HG03060 (cell line): ENCODE measurements around the gene EIF5A2.
"Not testable (repeated sequence)": the region's sequence is repeated elsewhere in the genome, so short reads cannot be mapped to it uniquely, and the experiment has no call there.

Source experiments
- ATAC-seq: cut with Tn5 transposase; IDR thresholded peaks from one replicate; pipeline ENCODE4 v1.9.1; 2021; ENCODE audit warnings: low read depth, moderate number of reproducible peaks; ENCODE audit not compliant: unreplicated experiment

EIF5A2 gene

DNA sequence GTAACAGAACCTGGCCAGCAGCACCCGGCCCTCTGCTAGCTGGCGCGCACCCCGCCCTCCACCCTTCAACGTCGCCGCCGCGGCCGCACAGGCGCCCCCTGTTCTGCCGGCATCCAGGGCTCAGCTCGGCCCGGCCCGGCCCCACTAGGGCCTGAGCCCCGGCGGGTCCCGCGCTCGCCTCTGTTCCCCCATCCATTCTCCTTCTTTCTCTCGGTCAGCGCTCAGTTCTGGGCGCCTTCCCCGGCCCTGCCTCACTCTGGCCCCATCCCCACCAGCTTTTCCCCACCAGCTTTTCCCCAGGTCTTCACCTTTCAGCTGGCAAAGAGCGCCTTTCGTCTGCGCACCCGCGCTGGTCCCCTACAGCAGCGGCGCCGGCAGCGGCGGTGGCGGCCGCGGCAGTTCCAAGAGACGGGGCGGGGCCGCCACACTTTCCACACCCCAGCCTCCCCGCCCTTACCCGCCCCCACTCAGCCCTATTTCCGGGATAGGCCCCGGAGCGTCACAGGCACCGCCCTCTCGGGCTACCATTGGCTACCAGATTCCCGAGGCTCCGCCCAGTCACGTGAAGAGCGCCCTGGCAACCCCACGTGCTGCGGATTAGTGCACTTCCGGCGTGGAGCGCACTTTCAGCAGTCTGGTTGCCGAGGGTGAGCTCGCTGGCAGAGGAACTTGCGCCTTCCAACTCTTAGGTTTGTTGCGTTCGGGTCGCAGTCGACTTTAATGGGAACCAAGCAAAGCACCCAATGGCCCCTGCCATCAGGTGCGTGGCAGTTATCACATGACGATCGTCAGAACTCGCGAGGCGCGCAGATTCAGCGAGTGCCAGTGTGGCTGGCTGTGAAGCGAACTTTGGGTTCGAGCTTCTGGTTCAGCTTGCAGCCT, at the start of gene EIF5A2:
Gene EIF5A2, minus strand, starts transcription at position 403 of the 882 bp plus-strand sequence. CDS start 831 bp downstream, outside the sequence.
- peak; percentile 54 for ATAC-seq

DNA sequence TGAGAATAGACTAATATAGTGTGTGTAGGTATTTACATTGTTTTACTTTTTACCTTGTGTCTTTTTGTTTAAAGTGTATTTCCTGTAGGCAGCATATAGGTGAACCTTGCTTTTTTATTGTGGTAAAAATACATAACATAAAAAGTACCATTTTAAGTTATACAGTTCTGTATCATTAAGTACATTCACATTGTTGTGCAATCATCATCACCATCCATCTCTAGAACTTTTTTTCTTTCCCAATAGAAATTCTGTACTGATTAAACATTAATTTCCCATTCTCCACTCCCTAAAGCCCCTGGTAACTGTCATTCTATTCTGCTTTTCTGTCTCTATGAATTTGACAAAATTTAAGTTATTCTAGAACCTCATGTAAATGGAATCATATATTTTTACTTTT, 48.2 kb upstream of the EIF5A2 start:
- no peak for ATAC-seq

DNA sequence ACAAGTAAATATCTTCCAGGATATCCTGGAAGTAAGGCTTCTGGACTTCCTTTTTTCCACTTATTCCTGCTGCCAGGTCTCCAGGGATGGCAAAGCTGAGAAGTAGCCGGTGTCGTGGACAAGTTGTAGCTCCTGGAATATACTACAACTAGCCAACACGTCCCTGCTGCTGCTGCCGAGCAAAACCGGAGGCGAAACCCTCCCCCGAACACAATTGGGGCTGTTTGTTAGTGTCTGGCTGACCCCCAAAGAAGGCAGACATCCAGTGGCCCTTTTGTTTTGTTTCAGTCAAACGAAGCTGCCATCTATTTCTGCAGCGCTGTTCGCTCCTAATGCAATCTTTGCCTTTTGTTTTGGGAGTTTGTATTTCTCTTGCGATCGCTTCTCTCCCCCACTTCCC, 45.3 kb upstream of the EIF5A2 start:
- no peak for ATAC-seq

- no peak for ATAC-seq
Measured at GRCh38 chr3:170953229-170953628, 44.8 kb upstream of the EIF5A2 start.

GRCh38 chr3:170949211-170949610, 40.8 kb upstream of the EIF5A2 start:
- ATAC-seq = no peak

DNA sequence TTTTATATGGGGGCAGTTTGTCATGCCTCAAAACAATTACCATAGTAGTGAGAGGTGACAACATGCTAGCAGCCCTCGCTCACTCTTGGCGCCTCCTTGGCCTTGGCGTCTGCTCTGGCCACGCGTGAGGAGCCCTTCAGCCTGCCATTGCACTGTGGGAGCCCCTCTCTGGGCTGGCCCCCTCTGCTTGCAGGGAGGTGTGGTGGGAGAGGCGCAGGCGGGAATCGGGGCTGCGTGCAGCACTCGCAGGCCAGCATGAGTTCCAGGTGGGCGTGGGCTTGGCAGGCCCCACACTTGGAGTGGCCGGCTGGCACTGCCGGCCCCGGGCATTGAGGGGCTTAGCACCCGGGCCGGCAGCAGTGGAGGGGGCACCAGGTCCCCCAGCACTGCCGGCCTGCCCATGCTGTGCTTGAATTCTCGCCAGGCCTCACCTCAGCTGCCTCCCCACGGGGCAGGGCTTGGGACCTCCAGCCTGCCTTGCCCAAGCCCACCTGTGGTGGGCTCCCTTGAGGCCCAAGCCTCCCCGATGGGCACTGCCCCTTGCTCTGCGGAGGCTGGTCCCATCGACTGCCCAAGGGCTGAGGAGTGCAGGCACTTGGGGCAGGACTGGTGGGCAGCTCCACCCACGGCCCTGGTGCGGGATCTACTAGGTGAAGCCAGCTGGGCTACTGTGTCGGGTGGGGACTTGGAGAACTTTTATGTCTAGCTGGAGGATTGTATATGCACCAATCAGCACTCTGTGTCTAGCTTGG, 38.8 kb upstream of the EIF5A2 start:
- no peak for ATAC-seq

DNA sequence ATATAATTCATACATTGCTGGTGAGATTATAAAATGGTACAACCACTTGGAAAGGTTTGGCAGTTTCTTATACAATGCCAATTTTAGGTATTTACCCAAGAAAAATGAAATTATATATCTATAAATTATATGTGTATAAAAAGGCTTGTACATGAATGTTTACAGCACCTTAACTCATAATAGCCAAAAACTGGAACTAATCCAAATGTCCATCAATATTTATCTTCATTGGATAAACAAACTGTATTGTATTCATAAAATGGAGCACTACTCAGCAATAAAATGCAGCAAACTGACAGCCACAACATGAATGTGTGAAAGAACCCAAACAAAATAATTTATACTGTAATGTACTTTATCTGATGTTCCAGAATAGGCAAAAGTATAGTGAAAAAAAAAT, 33.6 kb upstream of the EIF5A2 start:
- no peak for ATAC-seq

DNA sequence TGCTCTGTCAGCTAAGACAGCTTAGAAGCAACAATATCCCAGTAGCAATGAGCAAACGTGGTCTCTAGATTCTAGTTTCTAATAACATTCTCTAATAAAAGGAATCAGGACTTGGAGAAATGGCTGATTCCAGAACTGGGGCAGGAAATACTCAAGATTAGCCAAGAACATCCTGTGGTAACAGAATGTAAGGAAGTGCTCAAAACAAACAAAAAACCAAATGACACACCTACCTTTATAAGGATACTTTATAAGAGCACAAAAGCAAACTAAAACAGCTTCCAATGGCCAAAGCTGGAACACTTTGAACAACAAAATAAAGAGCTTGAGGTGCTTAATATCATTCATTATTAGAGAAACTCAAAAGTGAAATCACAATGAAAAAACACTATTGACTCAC, 33.1 kb upstream of the EIF5A2 start:
- ATAC-seq = no peak

DNA sequence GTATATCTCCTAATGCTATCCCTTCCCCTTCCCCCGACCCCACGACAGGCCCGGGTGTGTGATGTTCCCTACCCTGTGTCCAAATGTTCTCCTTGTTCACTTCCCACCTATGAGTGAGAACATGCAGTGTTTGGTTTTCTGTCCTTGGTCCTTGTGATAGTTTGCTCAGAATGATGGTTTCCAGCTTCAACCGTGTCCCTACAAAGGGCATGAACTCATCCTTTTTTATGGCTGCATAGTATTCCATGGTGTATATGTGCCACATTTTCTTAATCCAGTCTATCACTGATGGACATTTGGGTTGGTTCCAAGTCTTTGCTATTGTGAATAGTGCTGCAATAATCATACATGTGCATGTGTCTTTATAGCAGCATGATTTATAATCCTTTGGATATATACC, 24.6 kb upstream of the EIF5A2 start:
- not testable (repeated sequence) for ATAC-seq

- ATAC-seq = not testable (repeated sequence)
Measured at GRCh38 chr3:170923553-170923952, 15.1 kb upstream of the EIF5A2 start.

- no peak for ATAC-seq
Measured at GRCh38 chr3:170918715-170919114, 10.3 kb upstream of the EIF5A2 start.

GRCh38 chr3:170914690-170915089, 6.3 kb upstream of the EIF5A2 start:
- no peak for ATAC-seq

DNA sequence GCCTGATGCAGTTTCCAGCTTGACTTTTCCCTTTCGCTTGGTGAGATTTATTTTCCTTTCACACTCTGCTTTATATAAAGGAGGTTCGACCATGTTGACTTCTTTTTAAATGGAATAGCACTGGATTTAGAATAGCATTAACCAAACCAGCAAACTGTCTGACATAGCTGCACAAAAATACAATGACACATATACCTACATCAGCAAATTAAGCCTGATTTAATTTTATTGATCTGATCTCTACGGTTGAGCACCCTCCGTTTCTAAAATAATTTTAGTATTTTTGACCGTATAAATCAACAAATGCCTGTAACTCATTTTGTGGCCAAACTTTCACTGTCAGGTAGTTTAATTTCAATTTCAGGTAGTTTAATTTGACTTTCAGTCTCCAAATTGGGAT, 5.8 kb upstream of the EIF5A2 start:
- no peak for ATAC-seq

DNA sequence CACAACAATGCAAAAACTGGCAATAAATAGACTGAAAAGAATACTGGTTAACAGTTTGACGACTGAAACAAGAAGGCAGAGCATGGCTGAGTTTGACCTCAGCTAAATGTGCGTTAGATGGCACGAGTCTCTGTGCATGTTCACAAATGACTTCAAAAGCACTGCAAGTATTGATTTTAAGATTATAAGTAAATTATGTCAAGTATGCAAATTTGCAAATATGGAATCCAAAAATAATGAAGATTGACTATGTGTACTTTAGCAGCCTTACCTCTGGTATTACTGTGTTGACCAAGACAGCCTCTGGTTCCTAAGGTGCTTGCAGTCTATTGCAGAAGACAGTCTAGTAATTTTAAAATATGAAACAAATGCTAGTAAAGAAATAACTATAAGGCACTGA, 2.6 kb upstream of the EIF5A2 start:
- no peak for ATAC-seq

DNA sequence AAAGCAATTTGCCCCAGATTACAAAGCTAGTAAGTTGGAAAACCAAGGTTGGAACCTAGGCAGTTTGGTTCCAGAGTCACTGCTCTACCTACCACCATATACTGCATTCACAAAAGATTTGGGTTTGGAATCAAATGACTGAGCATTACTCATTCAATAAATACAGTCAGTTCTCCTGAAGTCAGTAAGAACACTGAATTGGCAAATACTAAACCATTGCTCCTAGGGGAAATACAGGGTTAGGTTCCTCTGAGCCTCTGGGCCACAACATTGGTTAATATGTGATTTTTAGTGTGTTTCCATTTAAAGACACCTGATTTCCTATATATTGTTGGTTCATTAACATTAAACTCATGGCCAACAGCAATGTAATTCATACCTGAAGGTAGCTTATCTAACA, 2.1 kb upstream of the EIF5A2 start:
- no peak for ATAC-seq

DNA sequence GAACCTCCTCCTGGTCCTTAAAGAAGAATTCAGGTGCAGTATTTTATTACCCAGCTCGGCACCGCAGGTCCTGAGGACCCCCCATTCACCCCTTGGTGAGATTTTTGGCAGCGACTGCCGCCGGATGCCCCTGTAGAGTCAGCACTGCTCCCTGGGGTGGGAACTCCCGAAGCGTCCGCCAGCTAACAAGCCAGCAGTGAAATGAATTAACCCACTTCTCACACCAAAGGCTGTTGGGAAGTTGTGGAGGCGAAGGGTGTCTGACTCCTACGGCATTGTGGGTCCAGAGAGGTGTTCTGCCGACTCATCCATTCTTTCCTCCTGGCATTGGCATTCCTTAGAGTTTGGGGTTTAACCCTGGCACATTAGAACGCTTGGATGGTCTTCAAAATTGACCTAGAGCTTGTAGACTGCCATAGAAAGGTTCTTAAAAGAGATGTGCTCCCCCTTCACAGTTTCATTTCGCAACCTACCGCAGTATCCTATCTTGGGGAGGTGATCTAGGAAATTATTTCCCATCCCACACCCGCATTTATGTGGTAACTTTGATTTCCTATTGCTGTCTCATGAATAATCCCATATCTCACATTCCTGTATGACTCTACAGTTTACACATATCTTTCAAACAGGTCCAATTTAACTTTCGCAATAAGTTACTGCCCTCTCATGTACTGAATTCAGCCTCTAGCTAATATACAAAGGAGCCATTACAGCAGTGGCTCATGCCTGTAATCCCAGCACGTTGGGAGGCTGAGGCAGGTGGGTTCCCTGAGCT, 879 bp upstream of the EIF5A2 start:
- ATAC-seq = no peak

GRCh38 chr3:170907637-170908234, 701 bp downstream of the EIF5A2 start:
- no peak for ATAC-seq

DNA sequence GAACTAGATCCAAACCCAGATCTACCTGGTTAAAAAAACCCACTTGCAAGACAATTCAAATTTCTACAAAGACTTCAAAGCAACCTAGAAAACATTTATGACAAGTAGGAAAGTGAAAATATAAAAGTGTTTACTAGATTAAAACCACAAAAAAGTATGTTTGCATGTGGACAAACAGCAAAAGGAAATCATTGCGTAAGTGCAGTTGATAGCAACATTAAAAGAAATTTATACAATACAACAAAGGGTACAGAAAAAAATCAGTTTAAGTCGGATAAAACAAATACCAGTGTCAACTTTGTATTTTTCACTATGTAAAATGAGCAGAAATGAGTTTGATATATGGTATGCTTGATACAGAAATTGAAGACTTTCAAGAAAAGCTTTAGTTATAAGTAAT, 2.6 kb downstream of the EIF5A2 start:
- ATAC-seq = no peak

- no peak for ATAC-seq
Measured at GRCh38 chr3:170903123-170903522, 5.3 kb downstream of the EIF5A2 start.

GRCh38 chr3:170899455-170899854, 9.0 kb downstream of the EIF5A2 start:
- ATAC-seq = no peak

DNA sequence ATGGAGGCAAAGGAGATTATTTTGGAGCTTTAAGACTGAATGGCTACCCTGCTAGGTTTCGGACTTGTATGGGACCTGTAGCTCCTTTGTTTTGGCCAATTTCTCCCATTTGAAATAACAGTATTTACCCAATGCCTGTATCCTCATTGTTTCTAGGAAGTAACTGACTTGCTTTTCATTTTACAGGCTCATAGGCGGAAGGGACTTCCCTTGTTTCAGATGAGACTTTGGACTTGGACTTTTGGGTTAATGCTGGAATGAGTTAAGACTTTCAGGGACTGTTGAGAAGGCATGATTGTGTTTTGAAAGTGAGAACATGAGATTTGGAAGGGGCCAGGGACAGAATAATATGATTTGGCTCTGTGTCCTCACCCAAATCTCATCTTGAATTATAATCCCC, 10.5 kb downstream of the EIF5A2 start:
- ATAC-seq = no peak
